Prostate gland (tissue), 2 donors: ENCODE results near the gene DTL. TPM values are rescaled to one million over a fixed set of nuclear protein-coding genes. Genes with fewer than 3 reads are reported as not detected.
"Not testable (repeated sequence)": the region's sequence is repeated elsewhere in the genome, so short reads cannot be mapped to it uniquely, and the experiment has no call there.

ENCODE experiments used
- DNase-seq: peaks from one replicate; pipeline ENCODE4 v3.0.0-alpha.2; 2019; ENCODE audit warnings: low spot score
- H3K27ac ChIP-seq, 2 donors: fragments of 200-600 bp; sonication (generic); 2 replicates each; pipeline ENCODE4 v1.5.1; 2017 to 2019
- H3K27me3 ChIP-seq: fragments of 200-600 bp; sonication (generic); replicated peaks from 2 replicates; pipeline ENCODE4 v1.5.1; 2019; ENCODE audit not compliant: insufficient read depth
- H3K36me3 ChIP-seq, 2 donors: fragments of 200-600 bp; sonication (generic); 1 replicate in 1 of 2; 2 replicates in 1 of 2; pipeline versions ENCODE4 v1.5.1 to v1.8.1; 2017 to 2019
- H3K4me1 ChIP-seq: fragments of 200-600 bp; sonication (generic); replicated peaks from 2 replicates; pipeline ENCODE4 v1.5.1; 2019
- H3K4me3 ChIP-seq, 2 donors: fragments of 200-600 bp; sonication (generic); 2 replicates each; pipeline ENCODE4 v1.5.1; 2017 to 2019
- H3K9me3 ChIP-seq: fragments of 200-600 bp; sonication (generic); 2 replicates; pipeline ENCODE4 v1.5.1; 2017
- POLR2A ChIP-seq: fragments of 450-650 bp; IDR thresholded peaks from one replicate; pipeline ENCODE4 v1.6.1; 2016; ENCODE audit warnings: antibody characterized with exemption, mild to moderate bottlenecking
- POLR2AphosphoS5 ChIP-seq: sonication (generic); formaldehyde crosslinking; IDR thresholded peaks from one replicate; pipeline ENCODE4 v1.6.1; 2017; ENCODE audit warnings: antibody characterized with exemption
- WGBS: methylation state at CpG from one replicate; pipeline ENCODE4 v1.1.5; 2018; 5-methylcytosine and 5-hydroxymethylcytosine counted together
- intact Hi-C: fragments of 100-400 bp; cut with DNase I; formaldehyde crosslinking; loops from one replicate; pipeline ENCODE4 v1.14.2; 2022
- total RNA-seq, 2 donors: library from RNA; depleted of rRNA; stranded (reverse); fragments of >200 nt; gene quantifications; one replicate each; pipeline ENCODE4 v1.1.0, GENCODE V29; 2016
- TF ChIP-seq, protein P1 (sequence below), 4 experiments: fragments of 200-600 bp in 2 of 4; fragments of 450-650 bp in 2 of 4; sonication (generic) in 2 of 4; IDR thresholded peaks; 1 replicate in 3 of 4; 2 replicates in 1 of 4; pipeline ENCODE4 v1.5.1; 2016 to 2019; ENCODE audit warnings: antibody characterized with exemption in 4 of 4, mild to moderate bottlenecking in 2 of 4, moderate library complexity in 2 of 4

Gene DTL
- total RNA-seq, 2 donors from 2014 or later: 1.5 to 7.1 TPM

DNA sequence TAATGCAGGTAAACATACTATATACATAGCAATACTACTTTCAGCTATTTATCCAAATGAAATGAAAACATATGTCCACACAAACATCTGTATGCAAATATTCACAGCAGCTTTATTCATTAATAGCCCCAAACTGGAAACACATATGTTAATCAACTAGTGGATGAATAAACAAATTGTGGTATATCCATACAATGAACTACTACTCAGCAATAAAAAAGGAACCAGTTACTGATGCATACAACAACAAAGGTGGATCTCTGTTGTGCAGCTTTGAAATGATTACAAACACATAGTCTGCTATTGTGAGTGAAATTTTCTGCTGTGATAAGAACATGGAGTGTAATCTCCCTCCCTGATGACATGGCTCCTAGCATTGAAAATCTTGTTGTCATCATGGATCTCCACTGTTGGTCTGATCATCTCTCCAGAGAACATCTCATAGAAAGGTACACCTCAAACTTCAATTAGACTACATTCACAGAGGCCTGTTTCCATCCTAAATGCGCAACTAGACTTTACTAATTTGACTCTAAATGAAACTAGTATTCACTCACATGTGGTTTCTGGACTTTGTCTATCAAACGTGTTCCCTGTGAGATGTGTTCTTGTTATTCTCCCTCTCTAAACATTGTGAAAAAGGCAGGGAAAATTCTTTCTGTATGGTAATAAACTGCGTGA is 10.9 kb upstream of the DTL start:
- no peak for DNase-seq
- H3K27ac ChIP-seq: no peak overlapping the region
- no peak for TF ChIP-seq POLR2A
- WGBS: 89% methylated on average over 3 of the region's 3 CpGs
- no peaks in the 10 kb centered on the region for H3K27me3 ChIP-seq
- no peaks in the 10 kb centered on the region for H3K36me3 ChIP-seq
- H3K4me1 ChIP-seq: no peaks in the 10 kb centered on the region
- intact Hi-C loops: no loop called here
- H3K4me3 ChIP-seq: no peak overlapping the region
- no peaks in the 10 kb centered on the region for H3K9me3 ChIP-seq

GRCh38 chr1:212027727-212028126 is 7.8 kb upstream of the DTL start:
- H3K27ac ChIP-seq, H3K4me1 ChIP-seq, H3K4me3 ChIP-seq, H3K36me3 ChIP-seq, intact Hi-C loops, DNase-seq, H3K9me3 ChIP-seq, H3K27me3 ChIP-seq: not testable (repeated sequence)
- WGBS: 83% methylated on average over 10 of the region's 10 CpGs

GRCh38 chr1:212030936-212031528 is 4.5 kb upstream of the DTL start:
- Histone ChIP-seq H3K4me3 (no peak overlapping the region), H3K27me3 (no peaks in the 10 kb centered on the region), H3K27ac (no peak overlapping the region), H3K4me1 (peaks cover 7% of the 10 kb centered on the region), H3K9me3 (no peaks in the 10 kb centered on the region), H3K36me3 (no peaks in the 10 kb centered on the region)
- DNase-seq: no peak
- intact Hi-C loops: loop anchor here (10.0 kb wide), 1 partner anchor 346 kb away; no protein-coding TSS in a partner anchor
- TF ChIP-seq POLR2AphosphoS5 (no peak), POLR2A (no peak)
- TF ChIP-seq, protein P1, sequence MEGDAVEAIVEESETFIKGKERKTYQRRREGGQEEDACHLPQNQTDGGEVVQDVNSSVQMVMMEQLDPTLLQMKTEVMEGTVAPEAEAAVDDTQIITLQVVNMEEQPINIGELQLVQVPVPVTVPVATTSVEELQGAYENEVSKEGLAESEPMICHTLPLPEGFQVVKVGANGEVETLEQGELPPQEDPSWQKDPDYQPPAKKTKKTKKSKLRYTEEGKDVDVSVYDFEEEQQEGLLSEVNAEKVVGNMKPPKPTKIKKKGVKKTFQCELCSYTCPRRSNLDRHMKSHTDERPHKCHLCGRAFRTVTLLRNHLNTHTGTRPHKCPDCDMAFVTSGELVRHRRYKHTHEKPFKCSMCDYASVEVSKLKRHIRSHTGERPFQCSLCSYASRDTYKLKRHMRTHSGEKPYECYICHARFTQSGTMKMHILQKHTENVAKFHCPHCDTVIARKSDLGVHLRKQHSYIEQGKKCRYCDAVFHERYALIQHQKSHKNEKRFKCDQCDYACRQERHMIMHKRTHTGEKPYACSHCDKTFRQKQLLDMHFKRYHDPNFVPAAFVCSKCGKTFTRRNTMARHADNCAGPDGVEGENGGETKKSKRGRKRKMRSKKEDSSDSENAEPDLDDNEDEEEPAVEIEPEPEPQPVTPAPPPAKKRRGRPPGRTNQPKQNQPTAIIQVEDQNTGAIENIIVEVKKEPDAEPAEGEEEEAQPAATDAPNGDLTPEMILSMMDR (IDR thresholded peaks at IDR 0.05): no peak
- WGBS: 79% methylated on average over 1 of the region's 1 CpG

GRCh38 chr1:212034516-212035122 is 929 bp upstream of the DTL start:
- Histone ChIP-seq H3K27ac (peak overlapping the region; percentile 85 to 91), H3K36me3 (no peaks in the 10 kb centered on the region), H3K9me3 (no peaks in the 10 kb centered on the region), H3K27me3 (no peaks in the 10 kb centered on the region), H3K4me1 (peaks cover 9% of the 10 kb centered on the region), H3K4me3 (peak overlapping the region; percentile 44 to 58)
- no peak for DNase-seq
- peak; percentile 4 for TF ChIP-seq POLR2A
- no peak for TF ChIP-seq POLR2AphosphoS5
- intact Hi-C loops: loop anchor here (10.0 kb wide), 1 partner anchor 350 kb away; no protein-coding TSS in a partner anchor
- WGBS: under 1% methylated on average over 13 of the region's 13 CpGs

DNA sequence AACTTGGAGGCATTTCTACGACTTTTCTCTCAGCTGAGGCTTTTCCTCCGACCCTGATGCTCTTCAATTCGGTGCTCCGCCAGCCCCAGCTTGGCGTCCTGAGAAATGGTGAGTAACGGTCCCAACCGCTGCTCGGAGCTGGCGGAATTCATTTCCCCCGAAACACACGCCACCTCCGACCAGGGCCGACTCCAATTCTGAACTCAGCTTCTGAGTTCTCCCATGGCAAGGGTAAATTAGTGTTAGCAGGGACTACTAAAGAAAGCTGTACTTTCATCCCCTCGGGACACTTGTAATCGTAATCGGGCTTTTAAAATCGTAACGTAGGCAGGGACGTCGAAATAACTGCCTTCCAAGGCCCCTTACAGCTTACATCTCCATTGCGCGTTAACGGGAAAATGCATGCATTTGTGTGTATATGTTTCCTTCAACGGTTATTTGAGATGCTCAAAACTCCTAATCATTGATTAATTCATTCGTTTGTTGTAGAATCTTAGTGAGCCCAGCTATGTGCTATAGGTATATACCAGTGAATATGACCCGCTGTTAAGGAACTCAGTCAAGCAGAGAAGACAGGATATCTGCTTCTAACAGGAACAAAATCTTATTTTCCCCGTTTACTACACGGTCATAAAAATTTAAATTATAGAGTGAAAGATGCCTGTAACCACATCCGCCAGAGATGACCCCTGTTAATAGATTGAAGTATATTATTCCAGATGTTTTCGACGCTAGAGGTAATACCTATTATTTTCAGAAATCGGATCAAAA is 472 bp downstream of the DTL start:
- TF ChIP-seq POLR2AphosphoS5: no peak
- TF ChIP-seq, protein P1 (IDR thresholded peaks at IDR 0.05): no peak
- TF ChIP-seq POLR2A: no peak
- H3K4me3 ChIP-seq: peak overlapping the region; percentile 44 to 58
- intact Hi-C loops: loop anchor here (10.0 kb wide), 1 partner anchor 351 kb away; no protein-coding TSS in a partner anchor
- under 1% methylated on average over 32 of the region's 32 CpGs for WGBS
- H3K9me3 ChIP-seq: no peaks in the 10 kb centered on the region
- no peak for DNase-seq
- peak overlapping the region; percentile 53 to 91 for H3K27ac ChIP-seq
- no peaks in the 10 kb centered on the region for H3K36me3 ChIP-seq
- peaks cover 6% of the 10 kb centered on the region for H3K4me1 ChIP-seq
- no peaks in the 10 kb centered on the region for H3K27me3 ChIP-seq

GRCh38 chr1:212037900-212038299 is 2.4 kb downstream of the DTL start:
- peaks cover 5% of the 10 kb centered on the region for H3K4me1 ChIP-seq
- no peaks in the 10 kb centered on the region for H3K9me3 ChIP-seq
- no peak overlapping the region for H3K27ac ChIP-seq
- H3K4me3 ChIP-seq: no peak overlapping the region
- DNase-seq: no peak
- TF ChIP-seq POLR2AphosphoS5 (no peak), POLR2A (no peak)
- TF ChIP-seq, protein P1 (IDR thresholded peaks at IDR 0.05): no peak
- intact Hi-C loops: loop anchor here (10.0 kb wide), 1 partner anchor 353 kb away; no protein-coding TSS in a partner anchor
- WGBS: 65% methylated on average over 3 of the region's 3 CpGs
- no peaks in the 10 kb centered on the region for H3K27me3 ChIP-seq
- H3K36me3 ChIP-seq: no peaks in the 10 kb centered on the region
